IMR-90 (cell line): ENCODE data around the gene ARMH2. TPM values are rescaled to one million over a fixed set of nuclear protein-coding genes. Genes with fewer than 3 reads are reported as not detected.
A peak's percentile ranks its signal among the peaks of the same experiment; 100 is the strongest.

Experiments used
- ATAC-seq: fragments of 200-7000 bp; cut with Tn5 transposase; 2 replicates; pipeline ENCODE4 v1.9.1; 2020; ENCODE audit warnings: low read depth, mild to moderate bottlenecking, moderate library complexity
- BruUV-seq: library from RNA; stranded (reverse); fragments of 400-500 nt; replicated peaks from 2 replicates; lab custom pipeline; 2021; lab: Mats Ljungman, UMichigan
- CTCF ChIA-PET: fragments of 300-600 bp; formaldehyde crosslinking; extraction: SDS; loops from one replicate; lab custom pipeline; 2021; ENCODE audit warnings: antibody characterized with exemption; lab: Yijun Ruan, JAX
- POLR2A ChIA-PET: fragments of 300-600 bp; sonication (Branson Sonifier 250); formaldehyde crosslinking; loops from one replicate; lab custom pipeline; 2022; ENCODE audit warnings: antibody characterized with exemption; ENCODE audit not compliant: unreplicated experiment; lab: Charles Lee
- DNase-seq: peaks from one replicate; pipeline ENCODE4 v3.0.0; 2013
- H2AFZ ChIP-seq: replicated peaks from 2 replicates; pipeline ENCODE3; 2013; ENCODE audit warnings: low read length, mild to moderate bottlenecking; ENCODE audit not compliant: poor library complexity
- H2AK5ac ChIP-seq: 2 replicates; pipeline ENCODE4 v1.6.1; 2013; ENCODE audit warnings: low read depth, low read length, inconsistent platforms
- H2AK9ac ChIP-seq: replicated peaks from 2 replicates; pipeline ENCODE3; 2013; ENCODE audit warnings: mild to moderate bottlenecking, low read depth, low read length, moderate library complexity; ENCODE audit not compliant: poor library complexity
- H2BK120ac ChIP-seq: 2 replicates; pipeline ENCODE4 v1.6.1; 2013; ENCODE audit warnings: low read depth, low read length, inconsistent platforms
- H2BK15ac ChIP-seq: 3 replicates; pipeline ENCODE4 v1.6.1; 2013; ENCODE audit warnings: low read depth, low read length, inconsistent platforms
- H2BK20ac ChIP-seq: 2 replicates; pipeline ENCODE4 v1.6.1; 2013; ENCODE audit warnings: low read depth, mild to moderate bottlenecking, inconsistent platforms, low read length, moderate library complexity
- H2BK5ac ChIP-seq: 2 replicates; pipeline ENCODE4 v1.6.1; 2013; ENCODE audit warnings: mild to moderate bottlenecking, low read depth, low read length, inconsistent platforms; ENCODE audit not compliant: poor library complexity, severe bottlenecking
- H3K14ac ChIP-seq: replicated peaks from 2 replicates; pipeline ENCODE4 v1.6.1; 2013; ENCODE audit warnings: low read depth, low read length, inconsistent platforms
- H3K18ac ChIP-seq: 2 replicates; pipeline ENCODE4 v1.6.1; 2013; ENCODE audit warnings: low read depth, low read length, control low read depth
- H3K23ac ChIP-seq: 2 replicates; pipeline ENCODE4 v1.6.1; 2013; ENCODE audit warnings: low read depth, low read length, inconsistent platforms
- H3K27ac ChIP-seq: 2 replicates; pipeline ENCODE4 v1.5.1; 2013; ENCODE audit warnings: mild to moderate bottlenecking, control low read depth, low read length; ENCODE audit not compliant: insufficient read depth
- H3K27me3 ChIP-seq: 2 replicates; pipeline ENCODE4 v1.6.1; 2013; ENCODE audit warnings: low read length; ENCODE audit not compliant: control insufficient read depth, insufficient read depth
- H3K36me3 ChIP-seq: 2 replicates; pipeline ENCODE4 v1.6.1; 2013; ENCODE audit warnings: low read length, mixed read lengths; ENCODE audit not compliant: control insufficient read depth, insufficient read depth
- H3K4ac ChIP-seq: 2 replicates; pipeline ENCODE4 v1.6.1; 2013; ENCODE audit warnings: low read depth, low read length, inconsistent platforms
- H3K4me1 ChIP-seq: 2 replicates; pipeline ENCODE4 v1.6.1; 2013; ENCODE audit warnings: low read length, mixed read lengths; ENCODE audit not compliant: control insufficient read depth, insufficient read depth
- H3K4me2 ChIP-seq: 2 replicates; pipeline ENCODE4 v1.6.1; 2013; ENCODE audit warnings: low read depth, mild to moderate bottlenecking, control low read depth, low read length, moderate library complexity
- H3K4me3 ChIP-seq: 2 replicates; pipeline ENCODE4 v1.5.1; 2013; ENCODE audit warnings: low read depth, mild to moderate bottlenecking, control low read depth, low read length, moderate library complexity; ENCODE audit not compliant: insufficient read depth
- H3K56ac ChIP-seq: 2 replicates; pipeline ENCODE4 v1.6.1; 2013; ENCODE audit warnings: low read length, inconsistent platforms; ENCODE audit not compliant: insufficient read depth; ENCODE audit errors: extremely low read depth
- H3K79me1 ChIP-seq, 2 experiments: 2 replicates each; pipeline ENCODE4 v1.6.1; 2013; ENCODE audit warnings: low read length in 2 of 2, inconsistent platforms in 1 of 2, low read depth in 1 of 2
- H3K9ac ChIP-seq: 2 replicates; pipeline ENCODE4 v1.6.1; 2013; ENCODE audit warnings: low read depth, low read length, control low read depth
- H3K9me1 ChIP-seq: 2 replicates; pipeline ENCODE4 v1.6.1; 2013; ENCODE audit warnings: low read length, inconsistent platforms; ENCODE audit not compliant: insufficient read depth
- H3K9me3 ChIP-seq: 2 replicates; pipeline ENCODE4 v1.6.1; 2013; ENCODE audit warnings: low read length; ENCODE audit not compliant: control insufficient read depth, insufficient read depth
- H4K20me1 ChIP-seq: 2 replicates; pipeline ENCODE4 v1.6.1; 2013; ENCODE audit warnings: low read length, inconsistent platforms; ENCODE audit not compliant: insufficient read depth
- H4K5ac ChIP-seq: 2 replicates; pipeline ENCODE4 v1.6.1; 2013; ENCODE audit warnings: mild to moderate bottlenecking, low read depth, low read length, control low read depth
- H4K8ac ChIP-seq, 2 experiments: 2 replicates each; pipeline ENCODE4 v1.6.1; 2013; ENCODE audit warnings: low read depth in 2 of 2, low read length in 2 of 2, control low read depth in 1 of 2, inconsistent platforms in 1 of 2
- H4K91ac ChIP-seq: 2 replicates; pipeline ENCODE4 v1.6.1; 2013; ENCODE audit warnings: low read depth, low read length, inconsistent platforms; ENCODE audit not compliant: insufficient read depth
- MAFK ChIP-seq: IDR thresholded peaks from 2 replicates; pipeline ENCODE4 v1.6.1; 2012; ENCODE audit warnings: low read depth, low read length, improper control_type of control experiment
- MAZ ChIP-seq: IDR thresholded peaks from 2 replicates; pipeline ENCODE4 v1.6.1; 2012; ENCODE audit warnings: low read depth, mild to moderate bottlenecking, low read length, improper control_type of control experiment, moderate library complexity, borderline replicate concordance
- WGBS, 2 experiments: methylation state at CpG; one replicate each; pipeline versions ENCODE4 v1.1.5 to v1.1.7; 2013; ENCODE audit warnings: missing lambda C conversion rate in 2 of 2; ENCODE audit not compliant: insufficient read length in 1 of 2; ENCODE audit errors: extremely low coverage in 2 of 2; 5-methylcytosine and 5-hydroxymethylcytosine counted together
- dilution Hi-C: fragments of 300-500 bp; cut with HindIII; formaldehyde crosslinking; loops from one replicate; pipeline ENCODE4 v1.14.3; 2018; ENCODE audit warnings: low sequenced_read_pairs; ENCODE audit not compliant: unreplicated experiment
- in situ Hi-C: fragments of 300-500 bp; cut with MboI; formaldehyde crosslinking; loops from 3 replicates; pipeline ENCODE4 v1.14.3; 2019; ENCODE audit warnings: low sequenced_read_pairs, inconsistent platforms, mixed read lengths
- intact Hi-C: fragments of 100-400 bp; cut with micrococcal nuclease; formaldehyde crosslinking; loops from 2 replicates; pipeline ENCODE4 v1.10.0; 2022
- polyA plus RNA-seq, 3 experiments: library from polyadenylated mRNA; depleted of rRNA; stranded (reverse); fragments of >200 nt; gene quantifications; 2 replicates each; pipeline ENCODE4 v1.2.3, GENCODE V29; 2012; ENCODE audit warnings: low replicate concordance in 1 of 3
- total RNA-seq: library from RNA; depleted of rRNA; stranded (reverse); fragments of >200 nt; gene quantifications from 2 replicates; pipeline ENCODE4 v1.2.3, GENCODE V29; 2012
- TF ChIP-seq, protein P1 (sequence below): fragments of 150-350 bp; IDR thresholded peaks from 2 replicates; pipeline ENCODE4 v1.6.1; 2016; ENCODE audit warnings: low read depth, mild to moderate bottlenecking, low read length, moderate library complexity, borderline replicate concordance

Gene ARMH2
- total and polyA plus RNA-seq, 2 of the 4 experiments (the other 2 are of a cell fraction) = not detected

DNA sequence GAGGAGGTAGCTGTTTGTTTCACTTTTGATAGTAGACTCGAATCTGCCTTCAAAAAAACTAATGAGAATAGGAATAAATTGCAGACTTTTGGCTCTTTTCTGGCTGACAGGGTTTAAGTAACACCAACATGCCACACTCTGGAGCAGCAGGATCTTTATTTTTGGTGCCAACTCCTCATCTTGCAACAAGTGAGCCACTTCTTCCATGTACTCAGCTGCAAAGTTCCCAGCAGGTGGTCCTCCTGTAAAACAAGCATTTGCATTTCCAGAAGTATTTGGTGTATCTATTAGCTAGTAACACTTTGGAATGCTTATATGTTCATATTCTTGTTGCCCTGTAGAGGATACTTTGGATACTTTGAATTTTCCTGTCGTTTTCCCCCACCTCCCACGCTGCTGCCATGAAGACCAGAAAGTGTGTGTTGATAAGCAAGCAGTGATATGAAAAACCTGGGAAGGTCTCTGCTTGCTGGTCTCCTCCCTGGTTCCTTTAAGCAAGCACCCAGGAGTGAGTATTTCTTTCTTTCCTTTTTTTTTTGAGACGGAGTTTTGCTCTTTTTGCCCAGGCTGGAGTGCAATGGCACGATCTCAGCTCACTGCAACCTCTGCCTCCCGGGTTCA, 1.0 kb downstream of the ARMH2 start:
- ChIA-PET POLR2A (no interaction called here), CTCF (interaction anchor here (0.6 to 1.2 kb wide), 2 partner anchors 9 to 275 kb away, joined by 3 to 5 read pairs; no protein-coding TSS in a partner anchor)
- H4K5ac ChIP-seq = no peak overlapping the region
- H3K4ac ChIP-seq = no peak overlapping the region
- H3K27ac ChIP-seq = no peak overlapping the region
- H2BK15ac ChIP-seq = no peak overlapping the region
- H3K4me2 ChIP-seq = peak overlapping the region; percentile 79; the same call in 1 of the 2 replicates
- H3K4me1 ChIP-seq = peaks cover 5% of the 10 kb centered on the region
- H4K91ac ChIP-seq = no peak overlapping the region
- H4K20me1 ChIP-seq = no peaks in the 10 kb centered on the region
- no peak overlapping the region for H2BK120ac ChIP-seq
- H3K27me3 ChIP-seq = no peaks in the 10 kb centered on the region
- no peak overlapping the region for H3K9ac ChIP-seq
- no CpG with 5 or more reads among the region's 6 CpGs for WGBS, 2 experiments
- dilution Hi-C loops = no loop called here
- no peak overlapping the region for H3K18ac ChIP-seq
- H2BK5ac ChIP-seq = no peak overlapping the region
- no TSS peak for BruUV-seq
- H3K4me3 ChIP-seq = no peak overlapping the region
- DNase-seq (no peak), ATAC-seq (peak; percentile 44; the same call in 1 of the 2 replicates)
- no peak overlapping the region for H3K14ac ChIP-seq
- no peaks in the 10 kb centered on the region for H3K79me1 ChIP-seq
- in situ Hi-C loops = no loop called here
- intact Hi-C loops = loop anchor here (5.0 kb wide), 1 partner anchor 35 kb away; no protein-coding TSS in a partner anchor
- H2AFZ ChIP-seq = no peak overlapping the region
- H4K8ac ChIP-seq = no peak overlapping the region
- H2AK5ac ChIP-seq = no peak overlapping the region
- no peak overlapping the region for H3K56ac ChIP-seq
- H3K23ac ChIP-seq = no peak overlapping the region
- H3K36me3 ChIP-seq = no peaks in the 10 kb centered on the region
- no peaks in the 10 kb centered on the region for H3K9me3 ChIP-seq
- no peaks in the 10 kb centered on the region for H3K9me1 ChIP-seq
- H2AK9ac ChIP-seq = no peak overlapping the region
- TF ChIP-seq, protein P1, sequence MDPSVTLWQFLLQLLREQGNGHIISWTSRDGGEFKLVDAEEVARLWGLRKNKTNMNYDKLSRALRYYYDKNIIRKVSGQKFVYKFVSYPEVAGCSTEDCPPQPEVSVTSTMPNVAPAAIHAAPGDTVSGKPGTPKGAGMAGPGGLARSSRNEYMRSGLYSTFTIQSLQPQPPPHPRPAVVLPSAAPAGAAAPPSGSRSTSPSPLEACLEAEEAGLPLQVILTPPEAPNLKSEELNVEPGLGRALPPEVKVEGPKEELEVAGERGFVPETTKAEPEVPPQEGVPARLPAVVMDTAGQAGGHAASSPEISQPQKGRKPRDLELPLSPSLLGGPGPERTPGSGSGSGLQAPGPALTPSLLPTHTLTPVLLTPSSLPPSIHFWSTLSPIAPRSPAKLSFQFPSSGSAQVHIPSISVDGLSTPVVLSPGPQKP = no peak
- TF ChIP-seq MAZ (no peak), MAFK (no peak)
- H2BK20ac ChIP-seq = no peak overlapping the region
